ENCODE results near the gene HCAR3.
"Not testable (repeated sequence)": the region's sequence is repeated elsewhere in the genome, so short reads cannot be mapped to it uniquely, and the experiment has no call there.

HCAR3 gene

DNA sequence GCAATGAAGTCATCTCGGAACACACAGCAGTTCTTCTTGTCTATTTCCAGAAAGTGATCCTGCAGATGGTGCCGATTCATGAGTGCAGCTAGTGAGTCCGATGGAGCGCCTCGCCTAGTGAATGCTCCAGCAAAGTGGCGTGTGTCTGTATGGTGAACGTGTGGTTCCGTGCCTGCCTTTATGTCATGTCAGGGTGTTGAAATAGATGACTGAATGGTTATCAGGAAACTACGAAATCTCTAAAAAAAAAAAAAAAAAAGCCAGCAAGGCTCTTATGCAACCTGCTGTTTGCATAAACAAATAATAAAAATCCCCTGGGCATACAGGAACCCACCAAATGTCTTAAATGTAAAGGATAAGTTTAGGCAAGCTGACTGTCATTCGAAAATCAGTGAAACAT, at the start of gene HCAR3:
TSS of gene HCAR3 (minus strand) at position 154 of the 400 bp plus-strand sequence. CDS start at position 80, 74 bp downstream.
- CTCF ChIA-PET; DNase-seq (ENCODE audit: extremely low spot score); POLR2A ChIA-PET: not testable (repeated sequence)

DNA sequence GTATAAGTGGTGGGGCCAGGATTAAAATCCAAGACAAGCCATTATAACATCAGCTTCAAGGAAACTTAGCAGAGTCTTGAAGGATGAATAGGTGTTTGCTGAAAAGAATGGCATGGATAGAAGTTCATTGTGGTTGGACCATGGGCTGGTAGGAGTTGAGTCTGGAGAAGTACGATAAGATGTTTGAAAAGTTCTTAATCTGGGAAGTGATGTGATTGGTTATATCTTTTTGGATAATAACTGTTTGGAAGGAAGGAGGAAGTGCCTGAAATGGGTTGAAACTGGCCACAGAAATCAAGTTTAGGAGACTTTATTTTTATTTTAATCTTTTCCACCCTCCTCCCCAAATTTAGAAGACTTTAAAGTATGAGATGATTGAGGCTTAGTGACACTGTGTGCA, 41.0 kb upstream of the HCAR3 start:
- no peak for DNase-seq (ENCODE audit: extremely low spot score)
- ChIA-PET CTCF (interaction anchor here (1.3 to 2.1 kb wide), 3 partner anchors 15 to 121 kb away, joined by 3 to 6 read pairs (median 4); no protein-coding TSS in a partner anchor), POLR2A (no interaction called here)
- TF ChIP-seq, protein P1, sequence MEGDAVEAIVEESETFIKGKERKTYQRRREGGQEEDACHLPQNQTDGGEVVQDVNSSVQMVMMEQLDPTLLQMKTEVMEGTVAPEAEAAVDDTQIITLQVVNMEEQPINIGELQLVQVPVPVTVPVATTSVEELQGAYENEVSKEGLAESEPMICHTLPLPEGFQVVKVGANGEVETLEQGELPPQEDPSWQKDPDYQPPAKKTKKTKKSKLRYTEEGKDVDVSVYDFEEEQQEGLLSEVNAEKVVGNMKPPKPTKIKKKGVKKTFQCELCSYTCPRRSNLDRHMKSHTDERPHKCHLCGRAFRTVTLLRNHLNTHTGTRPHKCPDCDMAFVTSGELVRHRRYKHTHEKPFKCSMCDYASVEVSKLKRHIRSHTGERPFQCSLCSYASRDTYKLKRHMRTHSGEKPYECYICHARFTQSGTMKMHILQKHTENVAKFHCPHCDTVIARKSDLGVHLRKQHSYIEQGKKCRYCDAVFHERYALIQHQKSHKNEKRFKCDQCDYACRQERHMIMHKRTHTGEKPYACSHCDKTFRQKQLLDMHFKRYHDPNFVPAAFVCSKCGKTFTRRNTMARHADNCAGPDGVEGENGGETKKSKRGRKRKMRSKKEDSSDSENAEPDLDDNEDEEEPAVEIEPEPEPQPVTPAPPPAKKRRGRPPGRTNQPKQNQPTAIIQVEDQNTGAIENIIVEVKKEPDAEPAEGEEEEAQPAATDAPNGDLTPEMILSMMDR (IDR thresholded peaks at IDR 0.05; ENCODE audit: control extremely low read depth, extremely low read depth, low read depth, missing control alignments): no peak

DNA sequence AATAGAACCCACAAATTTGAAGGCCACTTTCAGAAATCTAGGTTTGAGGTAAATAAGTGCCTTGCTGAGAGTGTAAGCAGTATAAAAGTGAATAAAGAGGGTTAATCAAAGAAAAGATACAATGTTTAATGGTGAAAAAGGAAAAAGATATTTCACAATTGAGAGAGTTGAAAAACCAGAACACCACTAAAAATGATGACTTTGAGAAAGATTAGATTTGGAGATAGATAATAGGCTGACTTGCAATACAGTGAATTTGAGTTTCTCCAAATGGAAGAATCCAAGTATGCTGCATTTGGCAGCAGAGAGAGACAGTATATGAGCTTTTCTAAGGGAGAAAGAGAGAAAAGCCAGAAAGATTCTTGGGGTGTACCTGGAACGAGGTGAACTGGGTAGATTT, 38.2 kb upstream of the HCAR3 start:
- CTCF ChIA-PET: interaction anchor here (0.7 kb wide), 1 partner anchor 39 kb away, joined by 3 read pairs; no protein-coding TSS in a partner anchor
- DNase-seq (ENCODE audit: extremely low spot score): no peak
- POLR2A ChIA-PET: no interaction called here
- TF ChIP-seq, protein P1 (IDR thresholded peaks at IDR 0.05; ENCODE audit: control extremely low read depth, extremely low read depth, low read depth, missing control alignments): no peak

DNA sequence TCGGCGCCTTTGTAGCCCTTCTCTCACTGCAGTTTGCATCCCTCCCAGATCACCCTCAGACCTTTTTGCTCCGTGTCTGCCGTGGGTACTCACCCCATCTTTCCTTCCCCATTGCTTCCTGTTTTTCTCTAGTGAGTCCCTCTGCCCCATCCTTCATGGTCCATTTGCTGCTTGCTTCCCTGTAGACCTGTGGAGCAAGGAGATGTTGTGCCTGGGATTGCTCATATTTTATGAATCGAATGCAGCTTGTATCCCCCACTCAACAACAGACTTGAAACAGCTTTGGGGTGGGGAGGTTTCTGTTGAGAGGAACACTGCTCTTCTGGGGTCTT, 36.7 kb upstream of the HCAR3 start:
- ChIA-PET POLR2A (no interaction called here), CTCF (interaction anchor here (0.6 to 3.1 kb wide), 13 partner anchors 9 to 152 kb away, joined by 3 to 34 read pairs (median 3); no protein-coding TSS in a partner anchor)
- DNase-seq (ENCODE audit: extremely low spot score): no peak
- TF ChIP-seq, protein P1 (IDR thresholded peaks at IDR 0.05; ENCODE audit: control extremely low read depth, extremely low read depth, low read depth, missing control alignments): no peak

DNA sequence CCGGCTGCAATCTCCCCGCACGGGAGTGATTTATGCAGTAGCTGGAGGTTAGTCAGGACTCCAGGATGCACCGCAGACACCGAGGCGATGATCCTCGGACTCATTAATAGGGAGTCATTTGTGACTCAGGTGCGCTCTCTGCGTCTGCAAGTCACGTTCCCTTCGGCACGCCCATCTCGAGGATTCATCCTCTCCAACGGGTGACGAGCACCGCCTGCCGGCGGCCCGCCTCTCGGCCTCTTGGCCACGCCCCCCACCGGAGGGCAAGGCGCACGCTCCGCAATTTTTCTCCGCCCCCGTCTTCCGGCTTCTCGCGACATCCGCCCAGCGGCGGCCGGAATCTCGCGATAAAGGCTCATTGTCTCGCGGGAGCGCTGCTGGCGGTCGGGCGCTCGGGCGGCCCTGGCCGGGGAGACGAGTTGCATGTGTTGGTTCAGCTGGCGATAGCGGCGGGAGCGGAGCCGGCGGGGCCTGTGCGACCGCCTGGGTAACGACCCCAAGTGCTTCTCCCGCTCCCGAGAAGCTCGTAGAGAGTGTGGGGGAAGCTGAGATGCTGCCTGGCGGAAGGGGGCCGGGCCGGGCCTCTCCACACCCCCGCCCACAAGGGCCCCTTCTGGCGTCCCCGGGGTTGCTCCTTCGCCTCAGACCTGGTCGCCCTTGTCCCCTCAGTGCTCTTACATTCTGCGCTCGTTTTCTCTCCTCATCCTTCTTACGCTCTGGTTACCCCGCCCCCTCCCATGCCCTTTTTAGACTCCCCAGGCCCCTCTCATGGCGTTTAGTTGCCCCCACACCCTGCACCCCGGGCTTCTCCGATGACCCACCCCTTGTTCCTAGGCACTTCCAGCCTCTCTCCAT, 36.1 kb upstream of the HCAR3 start, which contains the start of gene DENR:
TSS of gene DENR (plus strand) at position 361 of the 855 bp plus-strand sequence. CDS start 878 bp downstream, outside the sequence.
- TF ChIP-seq, protein P1 (IDR thresholded peaks at IDR 0.05; ENCODE audit: control extremely low read depth, extremely low read depth, low read depth, missing control alignments): peak; percentile 95
- CTCF ChIA-PET: interaction anchor here (0.6 to 3.1 kb wide), 11 partner anchors 10 to 152 kb away, joined by 3 to 34 read pairs (median 4); no protein-coding TSS in a partner anchor
- POLR2A ChIA-PET: no interaction called here
- DNase-seq (ENCODE audit: extremely low spot score): peak; percentile 96

DNA sequence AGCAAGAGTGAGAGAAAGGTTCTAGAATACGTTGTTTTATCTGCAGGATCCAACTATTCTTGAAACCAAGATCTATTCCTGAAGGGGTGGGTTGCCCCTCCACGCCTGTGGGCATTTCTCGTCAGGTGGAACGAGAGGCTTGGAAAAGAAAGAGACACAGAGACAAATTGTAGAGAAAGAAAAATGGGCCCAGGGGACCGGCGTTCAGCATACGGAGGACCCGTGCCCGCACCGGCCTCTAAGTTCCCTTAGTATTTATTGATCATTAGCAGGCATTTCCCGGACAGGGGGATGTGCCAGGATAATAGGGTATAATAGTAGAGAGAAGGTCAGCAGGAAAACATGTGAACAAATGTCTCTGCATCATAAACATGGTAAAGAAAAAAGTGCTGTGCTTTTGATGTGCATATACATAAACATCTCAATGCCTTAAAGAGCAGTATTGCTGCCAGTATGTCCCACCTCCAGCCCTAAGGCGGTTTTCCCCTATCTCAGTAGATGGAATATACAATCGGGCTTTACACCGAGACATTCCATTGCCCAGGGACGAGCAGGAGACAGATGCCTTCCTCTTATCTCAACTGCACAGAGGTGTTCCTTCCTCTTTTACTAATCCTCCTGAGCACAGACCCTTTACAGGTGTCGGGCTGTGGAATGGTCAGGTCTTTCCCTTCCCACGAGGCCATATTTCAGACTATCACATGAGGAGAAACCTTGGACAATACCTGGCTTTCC, 34.3 kb upstream of the HCAR3 start:
- POLR2A ChIA-PET; CTCF ChIA-PET; DNase-seq (ENCODE audit: extremely low spot score): not testable (repeated sequence)

DNA sequence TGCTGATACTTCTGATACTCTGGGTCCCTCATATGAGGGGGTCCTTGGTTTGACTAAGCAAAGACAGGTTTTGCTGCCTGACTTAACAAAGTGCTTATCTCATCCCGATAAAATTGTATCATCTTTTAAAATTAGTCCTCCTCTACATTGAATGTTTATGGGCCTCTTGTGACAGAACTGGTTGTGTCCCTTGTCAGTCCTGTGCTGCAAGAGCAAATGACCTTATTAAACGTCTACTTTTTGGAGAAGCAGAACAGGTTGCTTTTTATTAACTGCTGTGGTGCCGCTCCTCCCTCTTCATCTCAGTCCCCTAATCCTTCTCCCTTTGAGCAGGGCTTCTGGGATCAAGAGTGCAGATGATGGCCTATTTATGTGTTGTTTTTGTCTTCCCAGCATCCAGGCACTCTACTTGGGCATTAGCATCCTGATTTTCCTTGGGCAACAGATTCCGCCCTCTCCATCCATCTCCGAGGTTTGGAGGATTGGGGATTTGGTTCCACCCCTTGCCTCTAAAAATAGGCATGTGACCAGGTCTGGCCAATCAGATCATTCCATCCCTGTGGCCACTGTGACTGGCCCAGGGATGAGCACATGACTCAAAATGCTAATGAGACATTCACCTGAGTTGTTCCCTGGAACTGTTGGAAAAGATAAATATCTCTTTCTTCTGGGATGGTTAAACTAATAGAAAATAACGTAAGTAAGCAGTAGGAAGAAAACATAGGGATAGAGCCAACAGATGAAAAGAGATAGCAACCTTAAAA, 33.1 kb upstream of the HCAR3 start:
- DNase-seq (ENCODE audit: extremely low spot score): no peak
- TF ChIP-seq, protein P1 (IDR thresholded peaks at IDR 0.05; ENCODE audit: control extremely low read depth, extremely low read depth, low read depth, missing control alignments): no peak
- POLR2A ChIA-PET: no interaction called here
- CTCF ChIA-PET: interaction anchor here (1.7 kb wide), 1 partner anchor 112 kb away, joined by 11 read pairs; no protein-coding TSS in a partner anchor

All from GM10248 (cell line).